OCI-LY7 (cell line): ENCODE results near the gene KCNK5. TPM values are rescaled to one million over a fixed set of nuclear protein-coding genes. Genes with fewer than 3 reads are reported as not detected.

Source experiments
- BruUV-seq: library from RNA; stranded (reverse); fragments of 400-500 nt; replicated peaks from 2 replicates; lab custom pipeline; 2021; lab: Mats Ljungman, UMichigan
- CTCF ChIA-PET: fragments of 300-600 bp; sonication (Branson Sonifier 250); formaldehyde crosslinking; loops from one replicate; lab custom pipeline; 2022; ENCODE audit warnings: antibody characterized with exemption; ENCODE audit not compliant: unreplicated experiment; lab: Charles Lee
- POLR2A ChIA-PET: fragments of 300-600 bp; sonication (Branson Sonifier 250); formaldehyde crosslinking; loops from one replicate; lab custom pipeline; 2022; ENCODE audit warnings: antibody characterized with exemption; lab: Charles Lee
- DNase-seq: peaks from one replicate; pipeline ENCODE4 v3.0.0-alpha.2; 2015; ENCODE audit warnings: low spot score
- H2AFZ ChIP-seq: fragments of 200-600 bp; sonication (generic), shearing (Covaris generic); 2 replicates; pipeline ENCODE4 v1.6.1; 2014; ENCODE audit warnings: mild to moderate bottlenecking, antibody characterized with exemption, low read length, moderate library complexity
- H3K27ac ChIP-seq: fragments of 200-600 bp; sonication (generic); 2 replicates; pipeline ENCODE4 v1.5.1; 2014; ENCODE audit warnings: mixed run types, low read depth, mild to moderate bottlenecking, moderate library complexity, low read length, inconsistent platforms; ENCODE audit not compliant: poor library complexity, severe bottlenecking
- H3K36me3 ChIP-seq: fragments of 200-600 bp; sonication (generic); 2 replicates; pipeline ENCODE4 v1.6.1; 2014; ENCODE audit warnings: mild to moderate bottlenecking, antibody characterized with exemption, low read length, moderate library complexity, mixed read lengths; ENCODE audit not compliant: insufficient read depth
- H3K4me1 ChIP-seq: fragments of 200-600 bp; sonication (generic); 2 replicates; pipeline ENCODE4 v1.5.1; 2014; ENCODE audit warnings: mild to moderate bottlenecking, low read length; ENCODE audit not compliant: insufficient read depth, poor library complexity, severe bottlenecking
- H3K4me2 ChIP-seq: fragments of 200-600 bp; sonication (generic); 2 replicates; pipeline ENCODE4 v1.6.1; 2014; ENCODE audit warnings: mild to moderate bottlenecking, low read length
- H3K4me3 ChIP-seq: fragments of 200-600 bp; sonication (generic); 2 replicates; pipeline ENCODE4 v1.5.1; 2014; ENCODE audit warnings: mild to moderate bottlenecking, low read depth, low read length; ENCODE audit not compliant: poor library complexity, severe bottlenecking
- H3K79me2 ChIP-seq: fragments of 200-600 bp; sonication (generic); 2 replicates; pipeline ENCODE4 v1.6.1; 2016; ENCODE audit warnings: low read depth, mild to moderate bottlenecking, low read length, moderate library complexity, mixed read lengths; ENCODE audit not compliant: insufficient read depth
- H3K9me2 ChIP-seq: fragments of 200-600 bp; sonication (generic); 2 replicates; pipeline ENCODE4 v1.6.1; 2016; ENCODE audit warnings: mild to moderate bottlenecking, low read length, mixed read lengths; ENCODE audit not compliant: insufficient read depth
- H3K9me3 ChIP-seq: fragments of 200-600 bp; sonication (generic); 2 replicates; pipeline ENCODE4 v1.6.1; 2014; ENCODE audit warnings: mild to moderate bottlenecking, mixed run types, low read length, mixed read lengths
- H4K20me1 ChIP-seq: fragments of 200-600 bp; sonication (generic); 2 replicates; pipeline ENCODE4 v1.6.1; 2014; ENCODE audit warnings: mild to moderate bottlenecking, antibody characterized with exemption, low read length, moderate library complexity, mixed read lengths; ENCODE audit not compliant: insufficient read depth
- EZH2phosphoT487 ChIP-seq: fragments of 200-600 bp; sonication (generic); IDR thresholded peaks from 2 replicates; pipeline ENCODE4 v1.6.1; 2018; ENCODE audit warnings: low read depth, borderline replicate concordance, mild to moderate bottlenecking, mixed run types, antibody characterized with exemption, low read length, moderate library complexity, mixed read lengths
- intact Hi-C: fragments of 100-400 bp; cut with micrococcal nuclease; formaldehyde crosslinking; loops from one replicate; pipeline ENCODE4 v1.10.0; 2022; ENCODE audit not compliant: unreplicated experiment
- total RNA-seq, 2 experiments: library from RNA; depleted of rRNA in 1 of 2; stranded (reverse); fragments of >200 nt in 1 of 2; shearing (Covaris generic) in 1 of 2; gene quantifications; 2 replicates each; pipeline ENCODE4 v1.2.3, GENCODE V29; 2014 to 2022
- TF ChIP-seq, protein P1 (sequence below): fragments of 200-600 bp; sonication (generic); conservative IDR thresholded peaks from 2 replicates; pipeline ENCODE4 v1.5.1; 2014; ENCODE audit warnings: mild to moderate bottlenecking, antibody characterized with exemption, low read length, moderate library complexity, mixed read lengths

The KCNK5 gene
- total RNA-seq, 2 experiments from 2014 or later: not detected

DNA sequence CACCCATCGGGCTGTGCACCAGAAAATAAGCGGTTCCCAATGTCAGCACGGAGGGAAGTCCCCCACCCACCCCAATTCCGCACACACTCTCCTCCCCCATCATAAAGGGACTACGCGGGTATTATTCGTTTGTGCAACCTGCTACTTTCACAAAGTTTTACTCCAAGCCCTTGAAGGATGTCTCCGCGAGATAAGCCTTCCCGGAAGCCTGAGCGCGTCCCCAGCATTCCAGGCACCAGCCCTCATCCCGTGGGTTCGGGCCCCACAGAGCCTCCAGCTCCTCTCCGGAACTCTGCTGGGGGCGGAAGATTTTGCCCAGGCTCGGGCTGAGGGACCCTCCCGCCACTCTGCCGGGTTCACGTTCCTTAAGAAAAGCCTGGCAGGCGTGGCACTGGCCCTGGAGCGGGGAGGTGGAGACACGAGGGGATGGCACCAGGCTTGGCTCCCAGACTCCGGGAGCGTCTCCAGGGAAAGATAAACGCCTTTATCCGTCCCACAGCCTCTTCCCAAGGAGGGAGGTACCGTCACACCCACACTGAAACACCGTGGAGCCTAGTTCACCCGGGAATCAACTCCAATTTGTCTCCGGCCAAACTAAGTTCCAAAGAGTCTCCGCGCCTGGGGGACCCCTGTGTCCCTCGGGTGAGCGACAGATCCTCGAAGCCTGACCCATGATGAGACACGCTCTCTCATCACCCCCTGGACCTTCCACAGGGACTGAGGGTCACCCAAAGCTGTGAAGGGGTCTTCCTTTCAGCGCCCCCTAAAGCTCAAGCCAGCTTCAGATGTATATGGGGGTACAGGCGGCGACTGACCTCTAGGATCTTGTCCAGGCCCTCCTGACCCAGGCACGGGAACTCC lies 934 bp downstream of the KCNK5 start:
- TF ChIP-seq EZH2phosphoT487: no peak
- TF ChIP-seq, protein P1, sequence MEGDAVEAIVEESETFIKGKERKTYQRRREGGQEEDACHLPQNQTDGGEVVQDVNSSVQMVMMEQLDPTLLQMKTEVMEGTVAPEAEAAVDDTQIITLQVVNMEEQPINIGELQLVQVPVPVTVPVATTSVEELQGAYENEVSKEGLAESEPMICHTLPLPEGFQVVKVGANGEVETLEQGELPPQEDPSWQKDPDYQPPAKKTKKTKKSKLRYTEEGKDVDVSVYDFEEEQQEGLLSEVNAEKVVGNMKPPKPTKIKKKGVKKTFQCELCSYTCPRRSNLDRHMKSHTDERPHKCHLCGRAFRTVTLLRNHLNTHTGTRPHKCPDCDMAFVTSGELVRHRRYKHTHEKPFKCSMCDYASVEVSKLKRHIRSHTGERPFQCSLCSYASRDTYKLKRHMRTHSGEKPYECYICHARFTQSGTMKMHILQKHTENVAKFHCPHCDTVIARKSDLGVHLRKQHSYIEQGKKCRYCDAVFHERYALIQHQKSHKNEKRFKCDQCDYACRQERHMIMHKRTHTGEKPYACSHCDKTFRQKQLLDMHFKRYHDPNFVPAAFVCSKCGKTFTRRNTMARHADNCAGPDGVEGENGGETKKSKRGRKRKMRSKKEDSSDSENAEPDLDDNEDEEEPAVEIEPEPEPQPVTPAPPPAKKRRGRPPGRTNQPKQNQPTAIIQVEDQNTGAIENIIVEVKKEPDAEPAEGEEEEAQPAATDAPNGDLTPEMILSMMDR: no peak
- H2AFZ ChIP-seq: no peak overlapping the region
- no peaks in the 10 kb centered on the region for H4K20me1 ChIP-seq
- no TSS peak for BruUV-seq
- H3K79me2 ChIP-seq: no peaks in the 10 kb centered on the region
- no peak overlapping the region for H3K4me2 ChIP-seq
- no peaks in the 10 kb centered on the region for H3K9me3 ChIP-seq
- DNase-seq: no peak
- H3K4me3 ChIP-seq: no peak overlapping the region
- no peak overlapping the region for H3K27ac ChIP-seq
- POLR2A ChIA-PET: no interaction called here
- H3K36me3 ChIP-seq: no peaks in the 10 kb centered on the region
- H3K9me2 ChIP-seq: no peaks in the 10 kb centered on the region
- intact Hi-C loops: no loop called here
- no peaks in the 10 kb centered on the region for H3K4me1 ChIP-seq
- CTCF ChIA-PET: no interaction called here

DNA sequence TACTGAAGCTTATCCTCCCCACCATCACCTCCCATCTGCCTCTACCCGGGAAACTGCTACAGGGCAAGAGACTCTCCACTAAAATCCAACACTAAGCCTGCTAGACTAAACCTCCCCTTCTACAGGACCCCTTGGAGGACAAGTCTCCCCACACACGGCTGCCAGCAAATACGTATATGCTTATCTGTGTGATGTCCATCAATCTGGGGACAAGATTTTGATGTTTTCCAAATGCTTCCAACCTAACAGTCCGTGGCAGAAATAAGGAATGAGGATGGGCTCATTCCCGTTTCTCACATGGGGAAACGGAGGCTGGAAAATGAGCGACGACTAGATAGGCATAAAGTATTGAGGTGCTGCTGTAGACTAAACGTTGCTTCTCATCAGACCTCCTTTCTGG lies 1.8 kb downstream of the KCNK5 start:
- no peak for DNase-seq
- Histone ChIP-seq H2AFZ (no peak overlapping the region), H3K4me3 (no peak overlapping the region), H3K27ac (no peak overlapping the region), H3K4me2 (no peak overlapping the region), H3K36me3 (no peaks in the 10 kb centered on the region), H3K9me2 (no peaks in the 10 kb centered on the region), H4K20me1 (no peaks in the 10 kb centered on the region), H3K9me3 (no peaks in the 10 kb centered on the region), H3K4me1 (no peaks in the 10 kb centered on the region), H3K79me2 (no peaks in the 10 kb centered on the region)
- ChIA-PET CTCF (no interaction called here), POLR2A (no interaction called here)
- intact Hi-C loops: no loop called here
- no peak for TF ChIP-seq EZH2phosphoT487
- TF ChIP-seq, protein P1: no peak
- no TSS peak for BruUV-seq
